Measurements from ENCODE around the gene SPEG.

SPEG gene

GRCh38 chr2:219464286-219465032 is 29.8 kb downstream of the SPEG start:
- no peak for DNase-seq

GRCh38 chr2:219465659-219466561 is 31.3 kb downstream of the SPEG start:
- no peak for DNase-seq

DNA sequence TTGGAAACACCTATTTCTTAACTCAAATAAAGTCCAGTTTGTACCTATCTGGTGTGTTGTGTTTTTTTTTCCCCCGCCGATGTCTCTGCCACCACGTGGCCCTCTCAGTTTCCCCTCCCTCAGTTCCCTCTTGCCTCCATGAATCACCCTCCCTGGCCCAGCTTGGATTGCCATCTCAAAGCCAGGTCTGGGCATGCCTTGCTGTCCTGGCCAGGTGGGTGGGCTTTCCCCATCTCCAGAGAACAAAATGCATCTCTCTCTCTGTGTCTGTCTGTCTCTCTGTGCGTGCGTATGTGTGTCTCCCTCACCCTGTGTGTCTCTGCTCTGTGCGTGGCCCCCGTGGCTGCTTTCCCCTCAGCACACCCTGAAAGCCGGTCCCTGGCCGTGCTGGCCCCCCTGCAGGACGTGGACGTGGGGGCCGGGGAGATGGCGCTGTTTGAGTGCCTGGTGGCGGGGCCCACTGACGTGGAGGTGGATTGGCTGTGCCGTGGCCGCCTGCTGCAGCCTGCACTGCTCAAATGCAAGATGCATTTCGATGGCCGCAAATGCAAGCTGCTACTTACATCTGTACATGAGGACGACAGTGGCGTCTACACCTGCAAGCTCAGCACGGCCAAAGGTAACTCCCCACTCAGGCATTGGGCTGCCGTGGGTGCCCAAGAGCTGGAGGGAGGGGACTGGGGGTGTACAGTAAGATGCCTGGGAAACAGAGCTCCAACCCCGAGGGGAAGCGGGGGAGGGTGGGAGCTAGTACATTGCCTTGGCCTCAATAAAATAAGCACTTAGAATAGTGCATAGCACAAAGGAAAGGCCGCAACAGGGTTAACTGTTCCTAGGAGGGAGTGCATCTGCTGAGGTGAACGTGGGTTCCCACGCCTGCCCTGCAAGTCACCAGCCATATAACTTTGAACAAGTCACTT is 32.4 kb downstream of the SPEG start:
- no peak for DNase-seq

DNA sequence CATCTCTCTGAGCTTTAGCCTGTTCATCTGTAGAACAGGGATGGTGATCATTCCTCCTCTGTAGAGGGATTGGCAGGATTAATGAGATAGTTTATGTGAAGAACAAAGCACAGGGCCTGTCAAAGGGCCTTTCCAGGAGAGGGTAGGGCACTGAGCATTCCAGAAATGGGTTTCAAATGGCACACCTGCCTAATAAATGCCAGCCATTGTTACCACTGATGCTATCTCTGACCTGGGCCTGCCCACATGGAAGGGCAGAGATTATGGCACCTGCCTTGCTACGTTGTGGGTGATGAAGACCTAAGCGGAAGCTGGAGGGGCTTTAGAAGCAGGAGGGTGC is 33.1 kb downstream of the SPEG start:
- no peak for DNase-seq

GRCh38 chr2:219468410-219469185 is 34.0 kb downstream of the SPEG start:
- no peak for DNase-seq

GRCh38 chr2:219469186-219469724 is 34.6 kb downstream of the SPEG start:
- no peak for DNase-seq

GRCh38 chr2:219470429-219470828 is 35.8 kb downstream of the SPEG start:
- DNase-seq = no peak

- DNase-seq = no peak
These were observed 37.1 kb downstream of the SPEG start for GRCh38 chr2:219471476-219472371.

GRCh38 chr2:219472629-219473187 is 38.1 kb downstream of the SPEG start:
- DNase-seq = no peak

GRCh38 chr2:219473511-219473910 is 38.9 kb downstream of the SPEG start:
- DNase-seq = no peak

DNA sequence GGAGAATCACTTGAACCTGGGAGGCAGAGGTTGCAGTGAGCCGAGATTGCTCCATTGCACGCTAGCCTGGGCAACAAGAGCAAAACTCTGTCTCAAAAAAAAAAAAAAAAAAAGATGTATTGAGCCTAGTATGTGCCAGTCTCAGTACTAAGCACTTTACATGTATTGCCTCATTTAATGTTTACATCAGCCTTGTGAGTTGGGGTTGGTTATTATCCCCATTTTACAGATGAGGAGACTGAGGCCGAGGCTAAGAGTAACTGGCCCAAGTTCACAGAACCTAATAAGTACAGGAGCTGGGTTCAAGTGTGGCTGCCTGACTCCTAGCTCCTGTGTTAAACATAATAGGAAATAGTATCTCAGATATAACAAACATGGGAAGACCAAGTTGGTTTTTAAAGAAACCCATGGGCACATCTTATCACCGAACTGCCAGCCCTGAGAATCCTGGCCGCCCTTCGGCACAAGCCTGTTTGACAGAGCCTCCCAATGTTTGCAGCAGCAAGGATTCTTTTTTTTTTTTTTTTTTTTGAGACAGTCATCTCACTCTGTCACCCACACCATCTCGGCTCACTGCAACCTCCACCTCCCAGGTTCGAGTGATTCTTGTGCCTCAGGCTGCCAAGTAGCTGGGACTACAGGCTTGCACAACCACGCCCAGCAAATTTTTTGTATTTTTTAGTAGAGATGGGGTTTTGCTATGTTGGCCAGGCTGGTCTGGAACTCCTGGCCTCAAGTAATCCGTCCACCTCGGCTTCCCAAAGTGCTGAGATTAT is 39.8 kb downstream of the SPEG start:
- no peak for DNase-seq

DNA sequence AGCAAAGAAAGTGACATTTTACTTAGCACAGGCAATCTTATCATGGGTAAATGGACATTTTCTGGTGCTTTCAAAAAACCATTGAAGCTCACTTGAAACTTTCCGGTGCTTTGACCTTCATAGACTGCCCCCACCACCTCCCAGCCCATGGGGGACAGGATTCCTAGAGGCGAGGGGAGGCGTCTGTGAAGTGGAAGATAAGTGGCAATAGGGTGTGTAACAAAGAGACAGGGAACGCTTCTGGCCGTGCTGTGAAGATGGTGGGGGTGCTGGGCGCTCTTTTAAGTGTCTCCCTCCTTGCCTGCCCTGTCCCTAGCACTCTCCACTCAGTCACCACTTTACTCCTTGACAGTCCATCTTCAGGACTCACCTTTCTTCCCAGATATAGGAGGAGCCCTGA is 40.6 kb downstream of the SPEG start:
- no peak for DNase-seq

DNA sequence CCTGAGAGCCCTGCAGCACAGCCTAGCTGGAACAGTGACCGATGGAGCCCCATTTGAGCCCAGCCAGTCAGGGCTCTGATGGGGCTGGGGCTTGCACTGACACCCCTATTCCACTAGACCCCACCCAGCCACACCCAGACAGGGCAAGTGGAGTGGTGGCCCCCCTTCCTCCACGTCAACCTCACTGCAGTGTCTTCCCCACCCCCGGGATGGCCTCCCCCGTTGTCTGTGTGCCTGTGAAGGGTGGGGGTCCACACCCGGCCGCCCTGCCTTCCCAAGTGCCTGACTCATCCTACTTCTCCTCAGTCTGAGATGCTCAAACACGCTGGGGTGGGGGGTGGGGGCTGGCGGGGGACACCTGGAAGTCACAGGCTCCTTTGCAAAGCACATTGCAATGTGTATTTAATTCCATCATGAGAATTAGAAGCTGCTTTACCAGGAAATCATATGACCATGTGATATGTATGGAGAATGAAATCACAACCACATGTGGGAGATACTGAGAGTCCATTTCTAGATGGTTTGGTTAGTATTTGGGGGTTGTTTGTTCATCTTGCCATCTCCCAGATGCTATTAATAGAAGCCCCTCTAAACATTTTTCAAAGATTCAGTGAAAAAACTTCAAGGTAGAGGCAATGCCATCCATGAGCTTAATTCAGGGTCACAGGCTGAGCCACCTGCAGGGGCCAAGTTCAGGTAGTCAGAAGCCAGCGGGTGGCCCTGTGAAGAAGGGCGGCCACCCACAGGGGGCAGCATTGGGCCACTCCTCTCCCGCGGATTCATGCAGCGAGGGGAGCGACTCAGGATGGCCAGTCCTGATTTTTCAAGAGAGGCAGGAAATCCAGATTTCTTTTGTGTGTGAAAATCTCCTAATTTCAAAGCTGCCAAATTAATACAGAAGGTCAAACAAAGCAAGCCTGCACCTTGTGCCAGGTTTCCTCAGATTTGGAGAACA is 41.3 kb downstream of the SPEG start:
- DNase-seq = peak; percentile 29

DNA sequence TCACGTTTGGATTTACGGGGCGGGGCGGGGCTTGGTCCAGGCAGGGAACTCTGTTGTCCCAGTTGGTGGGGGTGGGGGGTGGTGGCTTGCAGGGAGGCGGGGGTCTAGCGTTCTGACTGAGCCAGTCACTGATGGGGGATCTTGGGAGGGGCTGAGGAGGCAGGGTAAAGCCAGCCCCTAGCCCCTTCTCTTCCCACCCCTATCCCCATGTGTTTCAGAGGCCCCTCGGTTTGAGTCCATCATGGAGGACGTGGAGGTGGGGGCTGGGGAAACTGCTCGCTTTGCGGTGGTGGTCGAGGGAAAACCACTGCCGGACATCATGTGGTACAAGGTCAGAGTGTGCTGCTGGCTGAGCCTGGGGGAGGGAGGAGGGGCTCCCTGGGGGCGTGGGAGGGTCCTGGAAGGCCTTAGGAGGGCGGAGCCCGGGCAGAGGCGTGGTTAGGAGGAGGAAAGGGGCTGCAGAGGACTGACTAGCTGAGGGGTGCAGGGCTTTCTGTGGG is 42.1 kb downstream of the SPEG start:
- DNase-seq = no peak

GRCh38 chr2:219477179-219477578 is 42.5 kb downstream of the SPEG start:
- no peak for DNase-seq

DNA sequence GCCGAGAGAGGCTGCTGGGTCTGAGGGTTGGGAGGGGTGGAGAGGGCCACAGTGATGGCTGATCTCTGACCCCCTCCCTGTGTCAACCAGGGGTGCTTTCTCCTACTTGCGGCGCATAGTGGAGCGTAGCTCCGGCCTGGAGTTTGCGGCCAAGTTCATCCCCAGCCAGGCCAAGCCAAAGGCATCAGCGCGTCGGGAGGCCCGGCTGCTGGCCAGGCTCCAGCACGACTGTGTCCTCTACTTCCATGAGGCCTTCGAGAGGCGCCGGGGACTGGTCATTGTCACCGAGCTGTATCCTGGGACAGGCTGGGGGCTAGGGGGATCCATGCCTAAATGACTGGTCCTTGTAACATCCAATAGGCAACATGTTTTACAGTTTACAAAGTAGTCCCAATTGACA is 43.2 kb downstream of the SPEG start:
- DNase-seq = no peak

DNA sequence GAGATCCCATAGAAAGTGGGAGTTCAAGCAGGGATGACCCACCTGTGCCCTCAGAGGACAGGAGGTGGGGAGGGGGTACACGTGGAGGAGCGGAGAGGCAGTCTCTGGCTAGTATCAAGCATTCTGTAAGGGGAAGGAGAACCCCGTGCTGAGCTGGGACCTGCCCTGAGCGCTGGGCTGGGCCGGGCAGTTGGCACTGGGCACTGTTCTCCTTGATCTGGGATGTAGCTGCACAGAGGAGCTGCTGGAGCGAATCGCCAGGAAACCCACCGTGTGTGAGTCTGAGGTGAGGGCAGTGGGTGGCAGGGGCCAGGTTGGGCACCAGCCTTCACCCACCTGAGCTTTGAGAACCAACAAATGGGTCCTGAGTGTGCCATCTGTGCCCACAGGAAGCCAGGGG is 44.3 kb downstream of the SPEG start:
- DNase-seq = no peak

DNA sequence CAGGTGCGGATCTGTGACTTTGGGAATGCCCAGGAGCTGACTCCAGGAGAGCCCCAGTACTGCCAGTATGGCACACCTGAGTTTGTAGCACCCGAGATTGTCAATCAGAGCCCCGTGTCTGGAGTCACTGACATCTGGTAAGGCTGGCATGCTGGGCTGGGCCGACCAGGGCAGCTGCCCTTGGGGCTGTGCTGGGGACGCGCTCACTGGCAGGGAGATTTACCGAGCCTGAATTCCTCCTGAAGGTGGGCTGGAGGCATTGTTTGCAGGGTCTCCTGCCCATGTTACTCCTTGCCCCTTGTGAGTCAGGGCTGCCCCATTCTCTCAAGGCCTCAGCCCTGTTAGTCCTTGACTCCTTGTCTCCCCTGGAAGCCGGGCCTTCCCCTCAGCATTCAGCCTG is 45.4 kb downstream of the SPEG start:
- no peak for DNase-seq
